ENCODE measurements around the gene FGR.

Gene FGR

DNA sequence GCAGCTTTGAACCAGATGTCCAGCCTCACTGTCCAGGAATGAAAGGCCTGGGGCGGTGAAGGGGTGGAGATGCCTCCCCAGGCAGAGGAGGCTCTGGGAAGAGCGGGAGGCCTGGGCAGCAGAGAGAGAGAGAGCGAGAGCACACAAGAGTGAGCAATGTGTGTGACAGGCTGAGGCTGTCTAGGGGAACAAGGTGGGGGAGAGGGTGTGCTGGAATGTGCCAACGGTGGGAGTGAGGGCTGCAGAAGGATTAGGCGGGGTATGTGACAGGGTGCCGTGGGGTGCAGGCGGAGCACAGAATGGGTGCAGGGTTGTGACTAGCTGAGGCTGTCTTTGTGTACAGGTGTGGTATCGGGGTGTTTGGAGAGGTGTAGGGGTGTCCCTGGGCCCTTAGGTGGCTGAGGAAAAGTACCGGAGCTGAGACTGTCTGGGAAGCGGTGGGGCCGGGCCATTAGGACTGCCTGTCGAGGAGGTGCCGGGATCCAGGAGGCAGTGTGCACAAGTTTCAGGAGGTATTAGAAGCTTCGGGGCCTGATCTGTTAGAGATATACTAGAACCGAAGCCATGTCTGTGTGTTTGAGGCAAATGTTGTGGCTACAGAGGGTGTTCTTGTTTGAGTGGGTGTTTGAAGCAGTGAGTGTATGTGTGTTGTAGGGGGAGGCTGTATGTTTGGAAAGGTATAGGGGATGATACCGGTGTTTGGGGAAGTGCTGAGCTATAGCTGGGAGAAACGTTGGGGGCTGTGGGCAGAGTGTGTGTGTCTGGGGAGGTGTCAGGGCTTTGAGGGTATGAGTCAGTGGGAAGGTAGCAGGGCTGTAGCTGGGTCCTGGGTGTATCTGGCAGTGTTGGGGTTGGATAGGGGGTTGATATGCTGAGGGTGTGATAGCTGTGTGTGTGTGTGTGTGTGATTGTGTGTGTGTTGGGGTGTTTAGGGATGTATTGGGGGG lies 40.1 kb downstream of the FGR start:
- TF ChIP-seq, protein P1, sequence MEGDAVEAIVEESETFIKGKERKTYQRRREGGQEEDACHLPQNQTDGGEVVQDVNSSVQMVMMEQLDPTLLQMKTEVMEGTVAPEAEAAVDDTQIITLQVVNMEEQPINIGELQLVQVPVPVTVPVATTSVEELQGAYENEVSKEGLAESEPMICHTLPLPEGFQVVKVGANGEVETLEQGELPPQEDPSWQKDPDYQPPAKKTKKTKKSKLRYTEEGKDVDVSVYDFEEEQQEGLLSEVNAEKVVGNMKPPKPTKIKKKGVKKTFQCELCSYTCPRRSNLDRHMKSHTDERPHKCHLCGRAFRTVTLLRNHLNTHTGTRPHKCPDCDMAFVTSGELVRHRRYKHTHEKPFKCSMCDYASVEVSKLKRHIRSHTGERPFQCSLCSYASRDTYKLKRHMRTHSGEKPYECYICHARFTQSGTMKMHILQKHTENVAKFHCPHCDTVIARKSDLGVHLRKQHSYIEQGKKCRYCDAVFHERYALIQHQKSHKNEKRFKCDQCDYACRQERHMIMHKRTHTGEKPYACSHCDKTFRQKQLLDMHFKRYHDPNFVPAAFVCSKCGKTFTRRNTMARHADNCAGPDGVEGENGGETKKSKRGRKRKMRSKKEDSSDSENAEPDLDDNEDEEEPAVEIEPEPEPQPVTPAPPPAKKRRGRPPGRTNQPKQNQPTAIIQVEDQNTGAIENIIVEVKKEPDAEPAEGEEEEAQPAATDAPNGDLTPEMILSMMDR (conservative IDR thresholded peaks at IDR 0.05; ENCODE audit: low read depth, low read length) = no peak
- H4K20me1 ChIP-seq (ENCODE audit: insufficient read depth) = no peaks in the 10 kb centered on the region
- H3K79me2 ChIP-seq (ENCODE audit: insufficient read depth, low read depth) = no peaks in the 10 kb centered on the region

DNA sequence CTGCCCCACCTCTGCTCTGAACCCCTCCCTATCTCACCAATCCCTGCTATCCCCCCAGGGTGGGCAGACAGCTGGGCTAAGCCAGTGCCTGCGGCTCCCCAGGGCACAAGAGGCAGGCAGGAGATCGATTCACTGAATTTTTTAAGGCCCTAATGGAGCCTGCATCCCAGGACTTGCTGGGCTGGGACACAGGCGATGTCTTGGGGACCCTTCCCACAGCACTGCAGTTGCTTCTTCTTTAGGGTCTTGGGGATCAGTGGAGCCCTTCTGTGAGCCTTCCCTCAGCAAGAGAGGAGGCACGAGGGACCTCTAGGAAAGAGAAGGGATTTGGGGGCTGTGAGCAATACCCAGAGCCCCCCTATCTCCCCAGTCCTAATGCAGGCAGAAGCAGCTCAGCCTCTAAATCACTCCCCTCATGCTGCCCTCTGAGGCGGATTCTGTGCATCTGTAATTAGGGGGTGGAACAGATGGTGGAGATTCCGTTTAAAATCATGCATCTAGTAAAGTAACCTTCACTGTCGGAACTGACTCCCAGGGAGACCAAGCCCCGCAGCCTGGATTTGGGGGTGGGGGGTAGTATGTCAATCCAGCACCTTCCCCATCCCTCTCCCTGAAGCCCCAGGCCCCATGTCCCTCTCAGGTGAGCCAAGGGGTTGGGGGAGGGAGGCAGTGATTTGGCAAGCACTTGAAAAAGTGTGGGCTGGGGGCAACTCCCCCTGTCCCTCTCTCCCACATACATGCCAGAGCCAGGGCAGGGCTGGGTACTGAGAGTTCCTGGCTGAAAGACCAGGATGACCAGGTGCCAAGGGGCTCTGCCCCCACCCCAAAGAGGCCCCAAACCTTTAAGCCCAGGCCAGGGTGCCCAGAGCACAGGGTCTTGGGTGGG lies 41.1 kb downstream of the FGR start:
- H3K79me2 ChIP-seq (ENCODE audit: insufficient read depth, low read depth) = no peaks in the 10 kb centered on the region
- H3K4me2 ChIP-seq = no peak overlapping the region

More for the DNA sequence above, 40.1 kb downstream of the FGR start:
- Histone ChIP-seq H3K27me3 (ENCODE audit: insufficient read depth, low read depth) (no peaks in the 10 kb centered on the region), H2AFZ (ENCODE audit: low read depth) (no peak overlapping the region), H3K4me1 (ENCODE audit: low read depth, poor library complexity, severe bottlenecking) (peaks cover 14% of the 10 kb centered on the region), H3K27ac (no peak overlapping the region), H3K36me3 (ENCODE audit: insufficient read depth) (no peaks in the 10 kb centered on the region), H3K9ac (no peak overlapping the region), H3K4me3 (IDR thresholded peaks at IDR 0.05; ENCODE audit: insufficient read depth, low read depth, low read length) (no peak overlapping the region), H3K4me2 (no peak overlapping the region)

DNA sequence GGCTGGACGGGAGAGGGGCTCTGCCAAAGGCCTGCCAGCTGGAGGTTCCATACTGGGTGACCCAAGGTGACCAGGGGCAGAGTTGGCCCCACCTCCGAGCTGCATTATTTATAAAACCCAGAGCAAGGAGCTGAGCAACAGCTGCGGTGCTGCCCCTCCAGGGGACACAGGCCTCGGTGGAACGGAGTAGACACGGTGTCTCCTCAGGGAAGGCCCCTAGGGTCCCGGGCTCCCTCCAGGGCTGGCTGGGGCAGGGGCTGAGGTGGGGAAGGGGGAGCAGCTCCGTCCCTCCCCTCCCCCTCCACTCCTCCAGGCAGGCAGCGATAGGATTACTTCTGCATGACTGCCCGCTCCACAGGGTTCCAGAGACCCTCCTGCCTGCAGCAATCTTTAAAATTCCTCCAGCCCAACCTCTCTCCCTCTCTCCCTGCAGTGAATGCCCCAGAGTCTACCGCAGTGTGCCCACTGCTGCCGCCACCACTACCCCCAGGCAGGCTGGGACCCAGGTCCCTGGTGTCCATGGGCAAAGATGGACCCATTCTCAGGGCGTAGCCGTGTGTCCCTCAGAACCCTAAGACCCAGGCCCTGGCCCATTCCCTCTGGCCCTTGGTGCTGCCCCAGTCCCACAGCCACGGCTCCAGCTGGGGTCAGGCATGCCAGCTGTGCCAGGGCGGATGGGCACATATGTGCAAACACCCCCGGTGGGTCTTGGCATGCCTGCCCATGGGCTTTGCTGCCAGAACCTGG lies 41.9 kb downstream of the FGR start:
- H3K9ac ChIP-seq = no peak overlapping the region
- TF ChIP-seq, protein P1 (conservative IDR thresholded peaks at IDR 0.05; ENCODE audit: low read depth, low read length) = no peak
- no peak overlapping the region for H3K4me3 ChIP-seq (IDR thresholded peaks at IDR 0.05; ENCODE audit: insufficient read depth, low read depth, low read length)
- H3K36me3 ChIP-seq (ENCODE audit: insufficient read depth) = no peaks in the 10 kb centered on the region
- no peak overlapping the region for H2AFZ ChIP-seq (ENCODE audit: low read depth)
- no peaks in the 10 kb centered on the region for H3K27me3 ChIP-seq (ENCODE audit: insufficient read depth, low read depth)
- H3K4me1 ChIP-seq (ENCODE audit: low read depth, poor library complexity, severe bottlenecking) = peaks cover 12% of the 10 kb centered on the region
- no peak overlapping the region for H3K4me2 ChIP-seq
- no peaks in the 10 kb centered on the region for H3K79me2 ChIP-seq (ENCODE audit: insufficient read depth, low read depth)
- no peaks in the 10 kb centered on the region for H4K20me1 ChIP-seq (ENCODE audit: insufficient read depth)
- no peak overlapping the region for H3K27ac ChIP-seq

More for the DNA sequence above, 41.1 kb downstream of the FGR start:
- no peak overlapping the region for H3K9ac ChIP-seq
- no peak overlapping the region for H2AFZ ChIP-seq (ENCODE audit: low read depth)
- H3K4me3 ChIP-seq (IDR thresholded peaks at IDR 0.05; ENCODE audit: insufficient read depth, low read depth, low read length) = no peak overlapping the region
- no peaks in the 10 kb centered on the region for H3K27me3 ChIP-seq (ENCODE audit: insufficient read depth, low read depth)
- TF ChIP-seq, protein P1 (conservative IDR thresholded peaks at IDR 0.05; ENCODE audit: low read depth, low read length) = no peak
- H3K36me3 ChIP-seq (ENCODE audit: insufficient read depth) = no peaks in the 10 kb centered on the region
- H3K4me1 ChIP-seq (ENCODE audit: low read depth, poor library complexity, severe bottlenecking) = peaks cover 14% of the 10 kb centered on the region
- H4K20me1 ChIP-seq (ENCODE audit: insufficient read depth) = no peaks in the 10 kb centered on the region
- H3K27ac ChIP-seq = no peak overlapping the region
